KMS-11 (cell line): ENCODE data around the gene NPY.

Experiments
- H2AFZ ChIP-seq: fragments of 200-600 bp; sonication (generic); 2 replicates; pipeline ENCODE4 v1.6.1; 2016; ENCODE audit warnings: antibody characterized with exemption, mixed run types, low read depth
- H3K27ac ChIP-seq: fragments of 200-600 bp; sonication (generic); 2 replicates; pipeline ENCODE4 v1.6.1; 2016; ENCODE audit warnings: mild to moderate bottlenecking, mixed run types
- H3K27me3 ChIP-seq: fragments of 200-600 bp; sonication (generic); 2 replicates; pipeline ENCODE4 v1.6.1; 2017; ENCODE audit warnings: mild to moderate bottlenecking, low read depth, mixed run types, moderate library complexity; ENCODE audit not compliant: insufficient read depth
- H3K36me3 ChIP-seq: fragments of 200-600 bp; sonication (generic); 2 replicates; pipeline ENCODE4 v1.6.1; 2017; ENCODE audit warnings: mild to moderate bottlenecking, mixed run types; ENCODE audit not compliant: insufficient read depth
- H3K4me1 ChIP-seq: fragments of 200-600 bp; sonication (generic); 2 replicates; pipeline ENCODE4 v1.6.1; 2016; ENCODE audit warnings: mild to moderate bottlenecking, low read depth, mixed run types; ENCODE audit not compliant: poor library complexity, severe bottlenecking
- H3K4me2 ChIP-seq: fragments of 200-600 bp; sonication (generic); 2 replicates; pipeline ENCODE4 v1.7.0; 2016; ENCODE audit warnings: mild to moderate bottlenecking, mixed run types
- H3K4me3 ChIP-seq: fragments of 200-600 bp; sonication (generic); IDR thresholded peaks from 2 replicates; pipeline ENCODE4 v1.6.1; 2017; ENCODE audit warnings: low read depth, low read length, mixed read lengths; ENCODE audit not compliant: insufficient read depth
- H3K79me2 ChIP-seq: fragments of 200-600 bp; sonication (generic); 2 replicates; pipeline ENCODE4 v1.6.1; 2016; ENCODE audit warnings: low read depth, mixed run types; ENCODE audit not compliant: insufficient read depth
- H3K9ac ChIP-seq: fragments of 200-600 bp; sonication (generic); 2 replicates; pipeline ENCODE4 v1.6.1; 2016; ENCODE audit warnings: mild to moderate bottlenecking, mixed run types
- H4K20me1 ChIP-seq: fragments of 200-600 bp; sonication (generic); 2 replicates; pipeline ENCODE4 v1.6.1; 2016; ENCODE audit warnings: mild to moderate bottlenecking, mixed run types; ENCODE audit not compliant: insufficient read depth
- TF ChIP-seq, protein P1 (sequence below): fragments of 200-600 bp; sonication (generic); conservative IDR thresholded peaks from 2 replicates; pipeline ENCODE4 v1.6.1; 2017; ENCODE audit warnings: low read depth, mild to moderate bottlenecking, antibody characterized with exemption, low read length, moderate library complexity, mixed read lengths

NPY gene

DNA sequence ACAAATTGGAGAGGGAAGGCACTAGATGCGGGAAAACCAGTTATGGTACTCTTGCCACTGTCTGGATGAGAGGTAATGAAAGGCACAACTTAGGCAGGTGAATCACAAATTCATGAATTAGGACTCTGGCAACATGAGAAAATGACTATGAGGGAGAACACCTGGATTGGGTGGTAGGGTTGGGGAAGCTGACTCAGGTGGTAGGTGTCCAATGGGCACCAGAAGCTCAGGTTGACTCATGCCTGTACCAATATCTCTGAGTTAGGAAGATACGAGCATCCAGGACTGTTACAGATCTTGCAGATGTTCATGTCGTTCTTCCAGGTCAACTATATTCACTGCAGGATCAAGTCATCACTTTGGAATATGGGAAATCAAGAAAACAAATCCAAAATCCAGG is 56.7 kb downstream of the NPY start:
- H4K20me1 ChIP-seq: no peaks in the 10 kb centered on the region
- no peaks in the 10 kb centered on the region for H3K36me3 ChIP-seq
- H2AFZ ChIP-seq: no peak overlapping the region
- H3K4me2 ChIP-seq: no peak overlapping the region
- H3K27me3 ChIP-seq: no peaks in the 10 kb centered on the region
- no peak overlapping the region for H3K27ac ChIP-seq
- no peaks in the 10 kb centered on the region for H3K4me1 ChIP-seq
- no peak overlapping the region for H3K9ac ChIP-seq
- TF ChIP-seq, protein P1, sequence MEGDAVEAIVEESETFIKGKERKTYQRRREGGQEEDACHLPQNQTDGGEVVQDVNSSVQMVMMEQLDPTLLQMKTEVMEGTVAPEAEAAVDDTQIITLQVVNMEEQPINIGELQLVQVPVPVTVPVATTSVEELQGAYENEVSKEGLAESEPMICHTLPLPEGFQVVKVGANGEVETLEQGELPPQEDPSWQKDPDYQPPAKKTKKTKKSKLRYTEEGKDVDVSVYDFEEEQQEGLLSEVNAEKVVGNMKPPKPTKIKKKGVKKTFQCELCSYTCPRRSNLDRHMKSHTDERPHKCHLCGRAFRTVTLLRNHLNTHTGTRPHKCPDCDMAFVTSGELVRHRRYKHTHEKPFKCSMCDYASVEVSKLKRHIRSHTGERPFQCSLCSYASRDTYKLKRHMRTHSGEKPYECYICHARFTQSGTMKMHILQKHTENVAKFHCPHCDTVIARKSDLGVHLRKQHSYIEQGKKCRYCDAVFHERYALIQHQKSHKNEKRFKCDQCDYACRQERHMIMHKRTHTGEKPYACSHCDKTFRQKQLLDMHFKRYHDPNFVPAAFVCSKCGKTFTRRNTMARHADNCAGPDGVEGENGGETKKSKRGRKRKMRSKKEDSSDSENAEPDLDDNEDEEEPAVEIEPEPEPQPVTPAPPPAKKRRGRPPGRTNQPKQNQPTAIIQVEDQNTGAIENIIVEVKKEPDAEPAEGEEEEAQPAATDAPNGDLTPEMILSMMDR: no peak
- no peak overlapping the region for H3K4me3 ChIP-seq
- H3K79me2 ChIP-seq: no peaks in the 10 kb centered on the region
